ENCODE results near the gene PGAP3. TPM values are rescaled to one million over a fixed set of nuclear protein-coding genes. Genes with fewer than 3 reads are reported as not detected.

PGAP3 gene
- total RNA-seq, 1 donor from 2014 or later = 9.7 TPM

DNA sequence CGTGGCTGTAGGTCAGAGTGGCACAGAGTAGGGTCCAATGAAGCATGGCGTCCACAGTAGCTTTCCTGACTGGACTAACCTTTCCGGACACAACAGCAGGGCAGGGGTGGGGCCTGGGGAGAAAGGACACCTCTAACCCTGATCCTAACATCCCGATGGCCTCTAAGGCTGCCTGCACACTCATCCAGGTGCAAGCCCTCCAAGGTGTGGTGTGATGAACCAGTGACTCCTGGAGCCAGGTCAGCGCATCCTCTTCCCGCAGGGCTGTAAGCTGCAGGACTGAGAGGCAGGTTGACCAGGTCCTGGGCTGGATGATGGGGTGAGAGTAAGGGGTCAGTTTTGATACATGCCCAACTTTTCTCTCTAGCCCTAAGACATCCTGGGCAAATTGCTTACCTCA is 8.9 kb upstream of the PGAP3 start:
- DNase-seq = no peak

DNA sequence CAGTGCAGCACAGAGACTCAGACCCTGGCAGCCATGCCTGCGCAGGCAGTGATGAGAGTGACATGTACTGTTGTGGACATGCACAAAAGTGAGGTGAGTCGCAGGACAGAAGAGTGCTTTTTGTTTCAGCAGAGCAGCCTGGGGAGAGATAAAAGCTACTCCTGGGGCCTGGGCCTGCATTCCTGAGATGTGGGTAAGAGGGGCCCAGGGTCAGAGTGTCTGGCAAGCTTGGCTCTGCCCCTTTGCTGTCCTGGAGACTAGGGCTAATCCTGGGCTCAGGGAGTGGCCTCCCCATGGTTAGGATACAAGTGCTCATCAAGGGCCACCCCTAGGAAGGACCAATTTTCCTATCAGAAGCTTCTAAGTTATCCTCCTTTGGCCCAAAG is 7.2 kb upstream of the PGAP3 start:
- DNase-seq = no peak

DNA sequence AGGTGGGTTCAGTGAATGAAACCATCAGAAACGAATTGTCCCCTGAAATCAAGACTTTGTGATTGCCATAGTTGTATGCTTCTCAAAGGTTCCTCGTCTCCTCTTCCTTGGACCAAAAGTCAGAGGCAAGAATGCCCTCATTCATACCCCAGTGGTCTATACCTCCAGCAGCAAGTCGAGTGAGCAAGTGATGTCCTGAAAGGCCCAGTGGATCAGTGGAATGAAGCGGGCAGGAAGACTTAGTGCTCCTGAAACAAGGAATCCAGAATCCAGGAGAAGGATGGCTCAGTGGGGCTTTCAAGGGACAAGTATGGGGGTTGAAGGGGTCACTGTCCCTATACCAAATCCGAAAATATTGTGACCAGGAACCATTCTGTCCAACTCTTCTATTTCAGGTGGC is 6.7 kb upstream of the PGAP3 start:
- DNase-seq = no peak

DNA sequence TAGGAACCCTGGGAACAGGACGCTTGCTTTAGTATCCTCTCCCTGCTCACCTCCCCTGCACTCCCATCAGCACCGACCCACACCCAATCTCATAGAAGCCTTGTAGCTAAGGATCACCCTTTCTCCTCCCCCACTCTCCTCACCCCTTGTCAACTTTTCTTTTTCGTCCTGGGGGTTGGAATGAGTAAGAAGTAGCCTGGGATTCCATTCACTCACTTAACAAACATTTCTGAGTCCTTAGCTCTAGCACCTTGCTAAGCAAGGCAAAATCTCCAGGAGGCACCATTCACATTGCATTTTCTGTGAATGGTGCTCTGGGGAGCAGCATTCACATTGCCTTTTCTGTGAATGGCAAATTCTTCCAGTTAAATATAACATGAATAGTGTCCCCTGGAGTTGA is 1.1 kb upstream of the PGAP3 start:
- no peak for DNase-seq

DNA sequence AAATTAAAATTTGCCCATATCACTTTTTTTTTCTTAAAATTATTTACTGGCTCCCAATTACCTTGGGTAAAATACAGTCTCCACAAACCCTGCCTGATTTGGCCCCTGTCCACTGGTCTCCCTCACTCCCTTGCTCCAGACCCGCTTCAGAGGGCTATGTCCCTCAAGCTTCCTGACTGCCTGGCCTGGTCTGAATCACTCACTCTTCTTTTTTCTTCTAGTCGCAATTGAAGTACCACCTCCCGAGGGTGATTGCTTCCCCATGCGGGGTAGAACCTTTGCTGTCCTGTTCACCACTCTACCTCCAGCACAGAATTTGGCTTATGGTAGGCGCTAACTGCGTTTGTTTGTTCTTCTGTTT is 598 bp upstream of the PGAP3 start:
- no peak for DNase-seq

DNA sequence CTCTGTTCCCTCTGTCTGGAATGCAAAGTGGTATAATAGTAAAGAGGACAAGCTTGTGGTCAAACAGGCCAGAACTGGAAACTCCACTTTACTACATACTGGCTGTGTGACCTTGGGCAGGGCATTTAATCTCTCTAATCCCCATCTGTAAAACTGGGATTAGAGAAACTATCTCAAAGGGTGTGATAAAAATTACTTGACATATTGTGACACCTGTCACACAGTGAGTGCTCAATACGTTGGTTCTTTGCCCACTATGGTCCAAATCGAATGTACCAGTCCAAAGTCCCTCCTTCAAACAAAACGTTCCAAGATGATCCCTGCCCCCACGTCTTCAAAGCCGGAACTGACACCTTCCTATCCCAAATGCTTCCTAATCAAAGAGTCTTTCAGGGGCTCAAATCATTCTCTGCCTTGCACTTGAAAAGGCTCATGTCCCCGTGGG is 734 bp downstream of the PGAP3 start:
- no peak for DNase-seq

DNA sequence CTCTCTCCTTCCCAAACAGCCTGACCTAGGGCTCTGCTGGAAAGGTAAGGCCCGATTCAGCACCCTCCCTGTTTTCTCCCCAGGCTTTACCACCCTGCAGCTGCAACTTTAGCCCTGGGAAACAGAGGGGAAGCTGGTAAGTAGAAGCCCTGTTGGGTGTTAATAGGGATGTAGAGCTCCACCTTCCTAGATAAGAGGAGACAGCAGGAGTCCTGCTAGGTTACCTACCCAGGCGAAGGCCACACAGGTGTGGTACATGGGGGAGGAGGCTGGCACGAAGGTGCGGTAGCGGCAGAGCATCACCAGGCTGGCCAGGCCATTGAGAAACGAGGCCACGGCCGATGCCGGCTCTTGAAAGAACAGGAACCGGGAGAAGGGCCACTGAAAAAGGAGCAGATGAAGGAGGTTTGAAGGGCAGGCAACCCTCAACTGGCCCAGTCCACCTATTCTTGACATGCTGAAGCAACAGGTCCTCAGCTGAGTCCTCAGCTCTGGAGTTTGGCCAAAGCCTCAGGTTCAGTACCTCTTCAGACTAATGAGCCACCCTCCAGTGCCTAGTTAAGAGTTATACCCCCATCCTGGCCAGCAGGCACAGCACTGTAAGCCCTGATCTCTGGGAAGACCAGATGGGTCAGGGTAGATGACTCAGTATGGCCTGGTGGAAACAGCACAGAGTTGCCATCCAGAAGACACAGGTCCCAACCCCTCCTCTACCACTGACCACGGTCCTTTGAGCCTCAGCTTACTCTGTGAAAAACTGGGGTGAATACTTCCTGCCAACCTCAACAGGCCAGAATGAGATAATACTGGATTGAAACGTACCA is 3.3 kb downstream of the PGAP3 start:
- DNase-seq = no peak

DNA sequence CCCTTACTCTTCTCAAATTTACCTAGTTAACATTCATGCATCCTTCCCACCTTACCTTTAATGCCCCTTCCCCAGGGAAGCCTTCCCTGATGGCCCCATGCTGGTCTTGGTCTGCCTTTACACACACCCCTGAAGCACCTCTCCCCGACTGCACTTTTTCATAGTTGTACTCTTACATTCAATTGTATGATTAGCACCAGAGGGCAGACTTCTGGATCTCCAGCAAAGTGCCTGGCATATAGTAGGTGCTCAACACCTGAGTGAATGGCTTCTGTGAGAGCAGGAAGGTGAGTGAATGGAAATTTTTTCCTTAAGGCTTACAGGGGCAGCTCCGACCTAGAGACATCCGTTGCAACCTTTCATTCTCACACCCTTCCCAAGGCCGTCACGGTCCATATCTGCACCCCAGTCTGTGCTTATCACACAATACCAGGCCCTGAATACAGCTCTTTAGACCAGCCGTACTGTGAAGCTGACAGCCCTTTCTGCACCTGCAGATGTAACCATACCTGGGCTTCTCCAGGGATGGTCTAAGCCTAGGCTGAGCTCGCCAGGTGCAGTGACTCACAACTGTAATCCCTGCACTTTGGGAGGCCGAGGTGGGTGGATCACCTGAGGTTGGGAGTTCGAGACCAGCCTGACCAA is 4.4 kb downstream of the PGAP3 start:
- no peak for DNase-seq

DNA sequence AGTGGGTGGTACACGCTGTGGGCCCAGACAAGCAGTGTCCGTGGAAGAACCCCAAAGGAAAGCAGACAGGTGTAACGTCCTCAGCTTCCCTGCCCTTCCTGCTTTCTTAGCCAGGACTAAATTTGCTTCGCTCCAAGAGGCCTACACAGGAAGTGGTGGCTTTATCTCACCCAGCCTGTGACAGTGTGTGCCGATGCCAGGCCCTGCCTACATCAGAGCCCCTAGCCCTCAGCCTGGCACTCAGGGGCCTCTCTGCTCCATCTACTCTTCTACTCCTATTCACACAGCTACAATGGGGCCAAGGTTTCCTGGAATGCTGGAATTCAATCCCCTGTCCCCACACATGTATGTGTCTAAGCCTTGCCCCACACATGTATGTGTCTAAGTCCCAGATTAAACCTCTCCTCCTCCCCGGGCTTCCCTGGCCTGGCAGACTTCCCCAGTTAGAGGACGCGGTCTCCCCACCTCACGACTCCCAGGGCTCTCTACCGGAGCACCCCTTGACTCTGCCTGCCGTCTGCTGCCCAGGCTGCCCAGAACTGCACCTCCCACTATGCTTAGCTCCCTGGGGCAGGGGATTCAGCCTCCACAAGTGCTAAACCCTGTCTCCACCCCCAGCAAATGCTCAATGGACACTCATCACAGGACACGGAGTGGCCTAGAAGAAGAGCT is 8.2 kb downstream of the PGAP3 start:
- DNase-seq = no peak

DNA sequence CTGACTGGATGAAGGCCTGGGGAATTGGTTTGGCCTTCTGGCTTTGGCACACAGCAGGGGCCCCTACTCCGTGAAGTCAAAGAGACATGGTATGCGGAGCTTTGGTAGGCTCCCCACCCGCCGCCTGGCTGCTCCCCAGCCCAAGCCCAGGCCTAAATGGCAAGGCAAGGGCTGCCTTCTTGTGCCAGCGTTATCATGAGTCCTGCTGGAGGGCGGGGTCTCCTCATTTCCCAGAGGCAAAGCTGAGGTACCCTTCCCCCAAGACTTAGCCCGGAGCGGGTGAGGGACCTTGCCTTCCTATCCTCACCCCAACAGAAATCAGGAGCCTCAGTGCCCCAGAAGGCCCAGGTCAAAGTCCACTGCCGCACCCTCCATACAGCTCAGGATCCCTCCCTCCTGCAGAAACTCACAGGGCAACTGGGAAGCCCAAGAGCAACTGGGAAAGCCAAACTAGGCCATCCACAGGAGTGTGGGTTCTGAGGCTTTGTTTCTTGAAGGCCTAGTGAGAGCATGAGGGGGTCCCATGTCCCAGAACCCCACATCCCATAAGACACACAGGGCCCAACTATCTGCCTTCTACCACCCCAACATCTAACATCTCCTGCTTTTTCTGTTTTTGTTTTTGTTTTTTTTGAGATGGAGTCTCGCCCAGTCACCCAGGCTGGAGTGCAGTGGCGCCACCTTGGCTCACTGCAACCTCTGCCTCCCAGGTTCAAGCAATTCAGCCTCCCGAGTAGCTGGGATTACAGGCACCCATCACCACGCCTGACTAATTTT is 9.3 kb downstream of the PGAP3 start:
- no peak for DNase-seq

DNA sequence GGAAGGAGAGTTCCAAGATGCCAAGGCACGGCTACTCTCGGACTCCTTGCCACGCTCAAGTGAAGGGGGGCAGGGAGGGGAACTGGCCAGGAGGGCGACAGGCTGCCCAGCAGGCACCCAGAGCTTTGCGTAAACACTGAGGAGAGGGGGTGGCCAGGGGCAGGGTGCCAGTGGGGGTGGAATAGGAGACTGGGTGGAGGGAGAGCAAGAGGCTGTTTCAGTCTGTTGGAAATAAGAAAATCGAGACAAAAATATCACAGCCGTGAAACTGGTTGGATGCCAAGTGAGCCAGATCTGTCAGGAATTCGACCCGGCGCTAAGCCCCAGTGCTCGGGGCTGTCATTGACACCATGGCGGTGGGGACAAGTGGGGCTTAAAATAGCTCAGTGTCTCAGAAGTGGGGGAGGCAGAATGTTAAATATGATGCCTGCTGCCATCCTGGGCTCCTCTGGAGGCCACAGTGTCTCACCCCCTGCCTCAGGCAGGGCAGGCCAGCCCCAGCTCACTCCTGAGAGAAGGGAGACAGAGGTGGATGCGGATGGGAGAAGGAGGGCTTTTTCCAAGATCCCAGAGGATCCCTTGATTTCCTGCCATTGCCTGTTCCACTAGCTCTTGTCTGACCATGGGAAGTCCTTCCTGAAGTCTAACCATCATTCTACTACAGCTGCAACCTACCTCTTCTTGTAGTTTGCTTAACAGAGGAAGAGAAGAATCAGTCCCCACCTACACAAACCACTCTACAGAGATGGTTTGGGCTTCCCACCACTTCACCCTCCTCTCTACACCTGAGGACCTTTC is 10.1 kb downstream of the PGAP3 start:
- peak; percentile 26 for DNase-seq

DNA sequence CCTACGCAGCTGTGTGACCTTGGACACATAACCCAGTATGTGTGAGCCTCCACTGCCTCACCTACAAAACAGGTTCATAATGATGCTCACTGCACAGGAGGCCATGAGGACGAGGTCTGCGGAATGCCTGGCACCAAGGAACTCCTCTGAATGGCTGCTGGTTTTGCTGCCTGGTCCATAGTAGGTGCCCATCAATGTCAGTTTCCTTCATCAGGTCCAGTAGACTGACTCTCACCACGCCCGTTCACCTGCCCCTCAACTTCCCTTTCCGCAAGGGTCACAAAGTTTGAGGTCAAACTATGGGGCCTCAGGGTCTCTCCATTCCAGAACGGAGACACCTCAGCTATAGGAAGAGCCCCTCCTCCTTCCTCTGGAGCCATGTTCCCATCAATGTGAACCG is 10.8 kb downstream of the PGAP3 start:
- DNase-seq = no peak

DNA sequence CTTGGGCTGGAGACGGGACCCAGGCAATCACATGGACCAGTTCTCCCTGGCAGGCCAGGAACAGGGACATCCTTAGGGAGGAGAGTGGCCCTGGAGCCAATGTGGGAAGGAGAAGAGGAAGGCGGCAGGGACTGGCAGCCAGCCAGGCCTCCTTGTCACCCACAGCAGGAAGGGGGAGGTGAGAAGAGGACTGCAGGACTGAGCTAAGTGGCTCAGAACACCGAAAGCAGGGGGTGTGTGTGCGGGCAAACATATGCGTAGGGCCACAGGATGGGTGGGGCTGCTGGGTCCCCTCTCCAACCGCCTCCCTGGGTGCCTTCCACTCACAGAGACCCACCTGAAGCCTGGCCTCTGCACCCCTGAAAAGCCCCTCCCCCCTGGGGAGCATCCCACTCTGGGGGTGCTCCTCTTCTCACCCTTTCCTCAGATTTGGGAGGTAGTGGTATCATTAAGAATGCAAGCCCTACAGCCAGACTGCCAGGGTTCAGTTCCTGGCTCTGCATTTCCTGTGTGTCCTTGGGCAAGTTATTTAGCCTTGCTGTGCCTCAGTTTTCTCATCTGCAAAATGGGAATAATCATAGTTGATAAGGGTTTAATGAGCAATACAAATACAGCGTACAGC is 11.5 kb downstream of the PGAP3 start:
- no peak for DNase-seq

DNA sequence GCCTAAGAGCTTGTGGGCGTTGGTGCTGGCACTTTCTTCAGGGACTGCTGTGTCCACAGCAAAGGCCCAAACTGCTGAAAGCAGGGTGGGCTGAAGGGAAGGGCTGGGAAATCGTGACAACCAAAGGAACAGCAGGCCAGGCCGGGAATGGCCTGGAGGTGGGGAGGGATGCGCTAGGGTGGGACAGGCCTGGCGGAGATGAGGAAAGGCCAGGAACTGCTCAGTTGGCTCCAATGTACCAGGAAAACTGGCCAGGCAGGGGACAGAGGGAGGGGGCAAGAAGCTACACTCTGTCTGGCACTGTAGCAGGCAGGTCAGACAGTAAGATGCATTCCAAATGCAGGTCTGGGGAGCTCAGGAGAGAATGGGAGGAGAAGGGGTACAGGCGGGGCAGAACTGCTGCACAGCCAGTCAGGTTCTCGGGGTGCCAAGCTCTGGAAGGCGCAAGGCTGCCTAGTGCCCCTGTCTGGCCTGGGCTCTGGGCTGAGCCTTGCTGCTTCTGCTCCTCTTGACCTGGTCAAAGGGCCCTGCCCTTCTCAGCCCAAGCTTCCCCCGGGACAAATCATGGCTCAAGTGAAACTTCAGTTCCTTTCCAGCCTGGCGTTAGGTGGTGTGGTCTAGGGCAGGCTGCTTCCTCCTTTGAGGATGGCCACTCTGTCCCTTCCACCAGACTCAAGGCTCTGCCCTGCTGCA is 12.3 kb downstream of the PGAP3 start:
- DNase-seq = no peak

DNA sequence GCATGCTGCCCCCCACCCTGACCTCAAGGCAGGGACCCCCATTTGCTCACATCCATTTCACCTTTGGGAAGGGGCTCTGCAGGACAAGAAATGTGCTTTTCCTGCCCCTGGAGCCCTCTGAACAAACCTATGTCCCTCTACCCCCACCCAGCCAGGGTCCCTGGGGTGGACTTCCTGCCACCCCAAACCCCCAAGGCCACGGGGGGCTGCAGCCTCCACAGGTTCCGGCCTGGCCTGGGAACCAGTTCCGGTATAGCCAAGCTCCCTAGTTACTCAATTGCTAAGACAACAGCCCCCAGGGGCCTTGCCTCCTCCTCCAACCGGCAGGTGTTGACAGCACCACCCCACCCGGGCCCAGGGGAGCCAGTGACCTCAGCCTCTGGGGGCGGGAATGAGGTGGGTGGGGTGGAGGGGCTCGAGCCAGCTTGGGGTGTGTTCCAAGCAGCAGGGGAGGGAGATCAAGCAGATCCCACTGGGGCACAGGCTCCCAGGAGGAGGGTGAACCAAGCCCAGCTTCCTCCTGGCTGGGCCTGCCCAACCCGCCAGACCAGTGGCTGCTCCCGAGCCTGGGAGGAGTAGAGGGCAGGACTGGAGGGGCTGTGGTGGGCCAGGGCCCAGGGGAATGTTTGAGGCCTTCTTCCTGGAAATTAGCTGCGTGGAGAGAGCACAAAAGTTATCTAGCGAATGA is 13.0 kb downstream of the PGAP3 start:
- DNase-seq = peak; percentile 7

DNA sequence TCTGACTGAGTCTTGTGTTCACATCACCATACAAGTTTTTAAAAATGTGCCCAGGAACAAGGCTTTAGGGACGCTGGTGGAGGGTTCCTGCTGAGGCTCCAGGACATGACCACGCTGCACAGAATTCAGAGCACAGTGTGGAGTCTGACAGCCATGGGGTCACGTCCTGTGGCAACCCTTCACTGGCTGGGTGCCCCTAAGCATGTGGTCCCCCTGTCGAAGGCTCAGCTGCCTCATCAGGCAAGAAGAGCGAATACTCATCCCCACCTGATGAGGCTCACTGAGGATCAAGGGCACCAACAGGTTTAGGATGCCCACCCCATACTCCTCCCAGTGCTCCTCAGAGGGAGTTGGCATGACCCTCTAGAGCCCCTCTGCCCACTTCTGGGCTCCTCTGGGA is 13.7 kb downstream of the PGAP3 start:
- no peak for DNase-seq

DNA sequence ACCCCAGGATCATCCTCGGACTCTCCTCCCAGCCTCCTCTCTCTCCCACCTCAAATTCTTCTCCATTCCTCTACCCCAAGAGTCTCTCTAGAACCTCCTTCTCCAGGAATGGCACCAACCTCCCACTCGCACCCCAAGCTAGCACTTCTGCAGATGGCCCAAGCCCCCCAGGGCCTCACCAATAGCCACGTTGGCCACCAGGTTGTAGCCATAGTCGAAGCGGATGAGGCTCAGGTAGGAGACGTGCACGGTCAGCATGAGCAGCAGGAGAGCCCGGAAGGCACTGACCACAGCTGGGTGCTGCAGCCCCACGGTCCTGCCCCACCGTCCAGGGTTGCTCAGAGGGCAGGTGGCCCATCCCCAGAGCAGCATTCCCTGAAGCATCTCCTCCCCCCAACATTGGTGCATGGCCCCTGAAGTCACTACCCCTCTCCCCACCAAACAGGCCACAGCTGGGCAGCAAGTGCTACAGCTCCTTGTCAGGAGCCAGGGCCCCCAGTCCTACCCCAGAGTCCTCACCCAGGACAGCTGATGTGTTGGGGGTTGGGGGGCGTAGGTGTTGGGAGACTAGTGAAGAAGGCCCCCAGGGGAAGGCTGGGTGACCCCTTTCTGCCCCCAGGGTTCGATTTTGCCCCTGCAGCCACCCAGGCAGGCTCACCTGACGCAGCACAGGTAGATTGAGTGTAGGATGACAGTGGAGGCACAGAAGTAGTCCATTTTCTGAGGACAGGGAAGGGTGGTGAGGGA is 14.3 kb downstream of the PGAP3 start:
- no peak for DNase-seq

DNA sequence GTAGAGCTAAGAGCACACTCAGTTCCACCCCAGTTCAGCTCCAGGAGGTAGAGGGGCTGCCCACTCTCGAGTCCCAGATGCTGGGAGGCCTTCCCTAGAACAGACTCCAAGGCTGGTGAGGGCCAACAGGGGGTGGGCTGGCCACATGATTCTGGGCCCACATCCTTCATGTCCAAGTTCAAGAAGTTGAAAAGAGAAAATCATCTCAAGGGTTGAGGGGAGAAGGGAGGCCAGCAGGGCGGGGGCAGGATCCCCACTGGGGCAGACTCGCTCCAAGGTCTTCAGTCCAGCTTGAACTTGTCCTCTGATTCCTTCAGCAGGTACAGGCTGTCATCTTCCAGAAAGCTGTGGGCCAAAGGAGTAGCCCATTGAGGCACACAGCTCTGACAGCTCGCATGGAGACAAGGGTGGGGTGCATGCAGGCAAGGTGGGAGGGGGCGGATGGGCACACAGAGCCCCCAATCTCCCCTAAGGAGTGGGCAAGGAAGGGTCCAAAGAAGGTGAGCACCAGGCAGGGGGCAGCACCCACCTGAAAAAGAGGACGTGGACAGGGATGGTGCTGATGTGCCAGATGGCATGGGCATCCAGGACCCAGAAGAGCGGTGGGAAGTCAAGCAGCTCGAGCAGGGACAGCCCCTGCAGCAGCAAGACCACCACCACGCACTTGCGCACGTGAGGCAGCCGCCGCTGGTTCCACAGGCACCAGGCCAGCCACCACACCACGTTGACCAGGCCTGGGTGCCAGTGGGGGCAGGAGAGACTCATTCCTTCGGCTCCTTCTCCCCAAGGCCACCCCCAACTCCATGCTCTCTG is 15.1 kb downstream of the PGAP3 start:
- no peak for DNase-seq

Data from skin of body (tissue), 2 donors.